ENCODE measurements around the gene CRTC1.

GRCh38 chr19:18668744-18669523 is 14.5 kb upstream of the CRTC1 start:
- TF ChIP-seq, protein P1, sequence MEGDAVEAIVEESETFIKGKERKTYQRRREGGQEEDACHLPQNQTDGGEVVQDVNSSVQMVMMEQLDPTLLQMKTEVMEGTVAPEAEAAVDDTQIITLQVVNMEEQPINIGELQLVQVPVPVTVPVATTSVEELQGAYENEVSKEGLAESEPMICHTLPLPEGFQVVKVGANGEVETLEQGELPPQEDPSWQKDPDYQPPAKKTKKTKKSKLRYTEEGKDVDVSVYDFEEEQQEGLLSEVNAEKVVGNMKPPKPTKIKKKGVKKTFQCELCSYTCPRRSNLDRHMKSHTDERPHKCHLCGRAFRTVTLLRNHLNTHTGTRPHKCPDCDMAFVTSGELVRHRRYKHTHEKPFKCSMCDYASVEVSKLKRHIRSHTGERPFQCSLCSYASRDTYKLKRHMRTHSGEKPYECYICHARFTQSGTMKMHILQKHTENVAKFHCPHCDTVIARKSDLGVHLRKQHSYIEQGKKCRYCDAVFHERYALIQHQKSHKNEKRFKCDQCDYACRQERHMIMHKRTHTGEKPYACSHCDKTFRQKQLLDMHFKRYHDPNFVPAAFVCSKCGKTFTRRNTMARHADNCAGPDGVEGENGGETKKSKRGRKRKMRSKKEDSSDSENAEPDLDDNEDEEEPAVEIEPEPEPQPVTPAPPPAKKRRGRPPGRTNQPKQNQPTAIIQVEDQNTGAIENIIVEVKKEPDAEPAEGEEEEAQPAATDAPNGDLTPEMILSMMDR (IDR thresholded peaks at IDR 0.05): no peak
- TF ChIP-seq POLR2A (IDR thresholded peaks at IDR 0.05): no peak

All from uterus (tissue), 2 donors.